Endothelial cell (in vitro differentiated cells): ENCODE data around the gene CFAP58. TPM values are rescaled to one million over a fixed set of nuclear protein-coding genes. Genes with fewer than 3 reads are reported as not detected.
A peak's percentile ranks its signal among the peaks of the same experiment; 100 is the strongest.

Source experiments
- DNase-seq: peaks from one replicate; pipeline ENCODE4 v3.0.0; 2021; ENCODE audit warnings: low spot score
- H3K27ac Mint-ChIP-seq: one replicate; pipeline ENCODE4 v1.8.0; 2021; ENCODE audit warnings: mixed read lengths, inconsistent platforms; ENCODE audit not compliant: unreplicated experiment
- H3K27me3 Mint-ChIP-seq: one replicate; pipeline ENCODE4 v1.8.0; 2021; ENCODE audit warnings: mild to moderate bottlenecking, moderate library complexity, mixed read lengths, inconsistent platforms; ENCODE audit not compliant: unreplicated experiment
- H3K36me3 Mint-ChIP-seq: one replicate; pipeline ENCODE4 v1.8.0; 2021; ENCODE audit warnings: mild to moderate bottlenecking, low read depth, mixed read lengths, inconsistent platforms; ENCODE audit not compliant: unreplicated experiment
- H3K4me1 Mint-ChIP-seq: one replicate; pipeline ENCODE4 v1.8.0; 2021; ENCODE audit warnings: mild to moderate bottlenecking, mixed read lengths, inconsistent platforms; ENCODE audit not compliant: unreplicated experiment
- H3K4me3 Mint-ChIP-seq: one replicate; pipeline ENCODE4 v1.8.0; 2021; ENCODE audit warnings: mild to moderate bottlenecking, mixed read lengths, inconsistent platforms; ENCODE audit not compliant: unreplicated experiment
- H3K9me3 Mint-ChIP-seq: one replicate; pipeline ENCODE4 v1.8.0; 2021; ENCODE audit warnings: mixed read lengths, inconsistent platforms; ENCODE audit not compliant: unreplicated experiment
- CTCF ChIP-seq: fragments of 200-600 bp; sonication (generic); IDR thresholded peaks from one replicate; pipeline ENCODE4 v1.5.0; 2021; ENCODE audit warnings: antibody characterized with exemption; ENCODE audit not compliant: unreplicated experiment
- total RNA-seq: library from RNA; stranded (reverse); fragmentation: NEBNext Ultra II Directional; extraction: Animal tissue kit (Norgen Biotek cat#: 25700); gene quantifications from one replicate; pipeline ENCODE4 v1.2.1, GENCODE V29; 2021; ENCODE audit not compliant: unreplicated experiment

The CFAP58 gene
- total RNA-seq, 1 donor from 2014 or later: 0.28 TPM

GRCh38 chr10:104331208-104331838, 22.3 kb upstream of the CFAP58 start:
- Mint-ChIP-seq H3K27me3 (peaks cover 14% of the 10 kb centered on the region), H3K4me1 (peaks cover 71% of the 10 kb centered on the region), H3K36me3 (peaks cover 16% of the 10 kb centered on the region), H3K9me3 (no peaks in the 10 kb centered on the region), H3K27ac (peak overlapping the region; percentile 62), H3K4me3 (peak overlapping the region; percentile 42)
- DNase-seq: no peak
- TF ChIP-seq CTCF: no peak

- peaks cover 17% of the 10 kb centered on the region for H3K36me3 Mint-ChIP-seq
Observed at GRCh38 chr10:104332243-104333031, 21.2 kb upstream of the CFAP58 start.

GRCh38 chr10:104333032-104333727, 20.5 kb upstream of the CFAP58 start:
- no peak for TF ChIP-seq CTCF
- H3K27ac Mint-ChIP-seq: peak overlapping the region; percentile 59
- no peak overlapping the region for H3K4me3 Mint-ChIP-seq
- peaks cover 17% of the 10 kb centered on the region for H3K36me3 Mint-ChIP-seq
- H3K9me3 Mint-ChIP-seq: no peaks in the 10 kb centered on the region
- H3K27me3 Mint-ChIP-seq: peaks cover 4% of the 10 kb centered on the region
- DNase-seq: no peak
- H3K4me1 Mint-ChIP-seq: peaks cover 57% of the 10 kb centered on the region

More at GRCh38 chr10:104332243-104333031, 21.2 kb upstream of the CFAP58 start:
- H3K27ac Mint-ChIP-seq: peak overlapping the region; percentile 62
- peaks cover 65% of the 10 kb centered on the region for H3K4me1 Mint-ChIP-seq
- H3K9me3 Mint-ChIP-seq: no peaks in the 10 kb centered on the region
- H3K4me3 Mint-ChIP-seq: no peak overlapping the region
- no peak for TF ChIP-seq CTCF
- H3K27me3 Mint-ChIP-seq: peaks cover 6% of the 10 kb centered on the region
- no peak for DNase-seq

GRCh38 chr10:104333728-104334373, 19.8 kb upstream of the CFAP58 start:
- Mint-ChIP-seq H3K9me3 (no peaks in the 10 kb centered on the region), H3K27me3 (peaks cover 6% of the 10 kb centered on the region), H3K4me3 (no peak overlapping the region), H3K4me1 (peaks cover 53% of the 10 kb centered on the region), H3K27ac (no peak overlapping the region), H3K36me3 (peaks cover 17% of the 10 kb centered on the region)
- TF ChIP-seq CTCF: no peak
- no peak for DNase-seq
